ENCODE measurements around the gene KRTAP4-11. TPM values are rescaled to one million over a fixed set of nuclear protein-coding genes. Genes with fewer than 3 reads are reported as not detected.

Gene KRTAP4-11
- total RNA-seq, 1 experiment from 2014 or later: not detected

GRCh38 chr17:41133880-41134735 is 15.9 kb upstream of the KRTAP4-11 start:
- no peak for TF ChIP-seq EZH2 (IDR thresholded peaks at IDR 0.05; ENCODE audit: borderline replicate concordance, low read depth, low read length, poor library complexity, severe bottlenecking)
- TF ChIP-seq CTCF (conservative IDR thresholded peaks at IDR 0.05; ENCODE audit: low read depth, low read length): no peak
- ChIA-PET POLR2A (ENCODE audit: low non-redundant PET) (no interaction called here), CTCF (no interaction called here)
- BruUV-seq (replicated peaks): no TSS peak
- no peaks in the 10 kb centered on the region for H3K9me3 ChIP-seq (ENCODE audit: low read depth, low read length, poor library complexity, severe bottlenecking)
- H3K27ac ChIP-seq (ENCODE audit: low read depth, low read length, poor library complexity, severe bottlenecking): no peak overlapping the region
- no peaks in the 10 kb centered on the region for H3K36me3 ChIP-seq (ENCODE audit: insufficient read depth, low read length, poor library complexity, severe bottlenecking)
- H3K27me3 ChIP-seq (replicated peaks; ENCODE audit: insufficient read depth, low read depth, low read length, poor library complexity): no peaks in the 10 kb centered on the region
- no peak overlapping the region for H3K4me3 ChIP-seq (ENCODE audit: low read depth, low read length, poor library complexity, severe bottlenecking)
- intact Hi-C loops (cut with micrococcal nuclease; ENCODE audit: unreplicated experiment): no loop called here
- no peak for DNase-seq (ENCODE audit: low spot score)
- no peaks in the 10 kb centered on the region for H3K4me1 ChIP-seq (ENCODE audit: insufficient read depth, low read length, poor library complexity, severe bottlenecking)

- H3K27me3 ChIP-seq (replicated peaks; ENCODE audit: insufficient read depth, low read depth, low read length, poor library complexity): no peaks in the 10 kb centered on the region
- BruUV-seq (replicated peaks): no TSS peak
- no peaks in the 10 kb centered on the region for H3K4me1 ChIP-seq (ENCODE audit: insufficient read depth, low read length, poor library complexity, severe bottlenecking)
- no peak overlapping the region for H3K4me3 ChIP-seq (ENCODE audit: low read depth, low read length, poor library complexity, severe bottlenecking)
- ChIA-PET POLR2A (ENCODE audit: low non-redundant PET) (no interaction called here), CTCF (no interaction called here)
- intact Hi-C loops (cut with micrococcal nuclease; ENCODE audit: unreplicated experiment): no loop called here
- no peaks in the 10 kb centered on the region for H3K36me3 ChIP-seq (ENCODE audit: insufficient read depth, low read length, poor library complexity, severe bottlenecking)
- no peak overlapping the region for H3K27ac ChIP-seq (ENCODE audit: low read depth, low read length, poor library complexity, severe bottlenecking)
- H3K9me3 ChIP-seq (ENCODE audit: low read depth, low read length, poor library complexity, severe bottlenecking): no peaks in the 10 kb centered on the region
- TF ChIP-seq CTCF (conservative IDR thresholded peaks at IDR 0.05; ENCODE audit: low read depth, low read length): no peak
- no peak for TF ChIP-seq EZH2 (IDR thresholded peaks at IDR 0.05; ENCODE audit: borderline replicate concordance, low read depth, low read length, poor library complexity, severe bottlenecking)
- DNase-seq (ENCODE audit: low spot score): no peak
These were observed 13.8 kb upstream of the KRTAP4-11 start for GRCh38 chr17:41131979-41132378.

- BruUV-seq (replicated peaks): no TSS peak
- H3K36me3 ChIP-seq (ENCODE audit: insufficient read depth, low read length, poor library complexity, severe bottlenecking): no peaks in the 10 kb centered on the region
- no peaks in the 10 kb centered on the region for H3K27me3 ChIP-seq (replicated peaks; ENCODE audit: insufficient read depth, low read depth, low read length, poor library complexity)
- H3K9me3 ChIP-seq (ENCODE audit: low read depth, low read length, poor library complexity, severe bottlenecking): no peaks in the 10 kb centered on the region
- POLR2A ChIA-PET (ENCODE audit: low non-redundant PET): no interaction called here
- CTCF ChIA-PET: no interaction called here
- no peak overlapping the region for H3K4me3 ChIP-seq (ENCODE audit: low read depth, low read length, poor library complexity, severe bottlenecking)
- no peak overlapping the region for H3K27ac ChIP-seq (ENCODE audit: low read depth, low read length, poor library complexity, severe bottlenecking)
- DNase-seq (ENCODE audit: low spot score): no peak
- TF ChIP-seq EZH2 (IDR thresholded peaks at IDR 0.05; ENCODE audit: borderline replicate concordance, low read depth, low read length, poor library complexity, severe bottlenecking) (no peak), CTCF (conservative IDR thresholded peaks at IDR 0.05; ENCODE audit: low read depth, low read length) (no peak)
- H3K4me1 ChIP-seq (ENCODE audit: insufficient read depth, low read length, poor library complexity, severe bottlenecking): no peaks in the 10 kb centered on the region
- intact Hi-C loops (cut with micrococcal nuclease; ENCODE audit: unreplicated experiment): no loop called here
These were observed 9.2 kb upstream of the KRTAP4-11 start for GRCh38 chr17:41127371-41127770.
